Fibroblast of pulmonary artery (primary cell): ENCODE results near the gene CBX3.
"Not testable (repeated sequence)": the region's sequence is repeated elsewhere in the genome, so short reads cannot be mapped to it uniquely, and the experiment has no call there.

Source experiments
- DNase-seq: peaks from one replicate; pipeline ENCODE4 v3.0.0-alpha.2; 2010; ENCODE audit warnings: low read depth
- H3K4me3 ChIP-seq: replicated peaks from 2 replicates; pipeline ENCODE4 v1.5.1; 2011; ENCODE audit warnings: low read depth, mild to moderate bottlenecking, control low read depth, low read length, moderate library complexity
- CTCF ChIP-seq: IDR thresholded peaks from 2 replicates; pipeline ENCODE4 v1.5.1; 2011; ENCODE audit warnings: mild to moderate bottlenecking, control low read depth, low read length, inconsistent platforms; ENCODE audit errors: missing control alignments

The CBX3 gene

GRCh38 chr7:26201247-26202018 is at the start of gene CBX3:
TSS of gene CBX3 (plus strand) at chr7:26201745. CDS start at chr7:26202999, 1,254 bp downstream.
- H3K4me3 ChIP-seq: peak within 1 kb of the TSS; percentile 91
- TF ChIP-seq CTCF: no peak
- DNase-seq: peak; percentile 77

GRCh38 chr7:26151953-26152781 is 49.4 kb upstream of the CBX3 start, which contains the start of gene NFE2L3:
TSS of gene NFE2L3 (plus strand) at chr7:26152198. CDS start at chr7:26152499, 301 bp downstream.
- peak within 1 kb of the TSS; percentile 58 for H3K4me3 ChIP-seq
- no peak for TF ChIP-seq CTCF
- DNase-seq: peak; percentile 67

GRCh38 chr7:26152782-26153240 is 48.7 kb upstream of the CBX3 start:
- not testable (repeated sequence) for DNase-seq
- H3K4me3 ChIP-seq: peak overlapping the region; percentile 58

GRCh38 chr7:26153241-26153822 is 48.2 kb upstream of the CBX3 start:
- DNase-seq: no peak
- H3K4me3 ChIP-seq: peak overlapping the region; percentile 58
- TF ChIP-seq CTCF: no peak

GRCh38 chr7:26153823-26154783 is 47.4 kb upstream of the CBX3 start:
- no peak for TF ChIP-seq CTCF
- H3K4me3 ChIP-seq: peak overlapping the region; percentile 0
- DNase-seq: peak; percentile 56

- H3K4me3 ChIP-seq: peak overlapping the region; percentile 38
- DNase-seq: peak; percentile 46
- peak; percentile 2 for TF ChIP-seq CTCF
These were observed 45.8 kb upstream of the CBX3 start for GRCh38 chr7:26155531-26156375.
